Measurements from ENCODE around the gene ANKRD40CL.

ANKRD40CL gene

GRCh38 chr17:50785946-50786570 is 18.7 kb upstream of the ANKRD40CL start:
- DNase-seq, result no peak

DNA sequence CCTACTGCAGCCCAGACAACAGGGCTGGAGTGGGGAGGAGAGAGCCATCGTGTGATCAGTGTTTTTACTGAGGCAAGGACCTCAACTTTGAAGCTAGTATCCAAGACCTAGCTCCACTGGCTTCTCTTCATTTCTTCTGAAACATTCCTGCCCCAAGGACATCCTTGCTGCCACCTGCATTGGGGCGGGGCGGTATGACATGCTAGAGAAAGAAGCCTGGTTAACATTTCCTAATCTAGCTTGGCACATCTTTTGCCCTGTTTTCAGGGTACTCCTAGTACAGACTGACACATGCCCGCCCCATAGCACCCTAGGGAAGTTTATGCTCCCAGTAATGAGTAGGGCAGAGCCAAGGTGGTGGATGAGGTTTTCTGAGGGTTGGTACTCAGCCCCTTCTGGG is 17.8 kb upstream of the ANKRD40CL start:
- no peak for DNase-seq

GRCh38 chr17:50783905-50784304 is 16.6 kb upstream of the ANKRD40CL start:
- DNase-seq, result no peak

GRCh38 chr17:50783193-50783660 is 15.9 kb upstream of the ANKRD40CL start:
- peak; percentile 49 for DNase-seq

DNA sequence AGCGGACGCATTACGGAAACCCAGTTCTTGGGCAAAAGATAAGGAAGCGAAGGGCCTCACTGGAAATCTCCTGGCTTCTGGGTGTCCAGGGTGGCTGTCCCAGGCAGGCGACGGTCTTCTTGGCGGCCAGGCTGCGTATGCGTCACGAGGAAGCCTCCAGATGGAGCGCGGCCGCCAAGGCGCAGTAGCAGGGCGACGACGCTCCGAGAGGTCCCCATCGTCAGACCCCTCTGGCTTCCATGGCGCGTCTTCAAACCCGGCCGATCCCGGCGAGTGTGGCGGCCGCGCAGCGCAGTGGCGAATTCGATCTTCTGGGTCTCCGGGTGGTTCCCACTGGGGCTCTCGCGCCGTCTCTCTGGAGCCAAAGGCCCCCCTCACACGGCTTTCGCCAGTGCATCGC is 13.8 kb upstream of the ANKRD40CL start:
- DNase-seq, result no peak

- DNase-seq, result no peak
Observed at GRCh38 chr17:50779747-50780353, 12.5 kb upstream of the ANKRD40CL start.

DNA sequence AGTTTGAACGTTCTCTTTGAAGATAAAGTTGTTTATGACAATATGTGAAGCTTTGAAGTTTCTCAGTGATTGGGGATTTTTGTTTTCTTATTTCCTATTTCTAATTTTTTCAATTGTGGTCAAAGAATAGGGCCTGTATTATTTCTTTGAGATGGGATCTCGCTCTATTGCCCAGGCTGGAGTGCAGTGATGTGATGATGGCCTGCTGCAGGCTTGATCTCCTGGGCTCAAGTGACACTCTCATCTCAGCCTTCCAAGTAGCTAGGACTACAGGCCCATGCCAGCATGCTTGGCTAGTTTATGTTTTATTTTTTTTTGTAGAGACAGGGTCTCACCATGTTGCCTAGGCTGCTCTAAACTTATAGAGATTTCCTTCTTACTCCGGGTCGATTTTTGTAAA is 11.7 kb upstream of the ANKRD40CL start:
- no peak for DNase-seq

GRCh38 chr17:50778471-50778870 is 11.2 kb upstream of the ANKRD40CL start:
- DNase-seq, result no peak

- DNase-seq, result no peak
Observed at GRCh38 chr17:50775926-50776325, 8.6 kb upstream of the ANKRD40CL start.

GRCh38 chr17:50774225-50774803 is 7.0 kb upstream of the ANKRD40CL start:
- no peak for DNase-seq

DNA sequence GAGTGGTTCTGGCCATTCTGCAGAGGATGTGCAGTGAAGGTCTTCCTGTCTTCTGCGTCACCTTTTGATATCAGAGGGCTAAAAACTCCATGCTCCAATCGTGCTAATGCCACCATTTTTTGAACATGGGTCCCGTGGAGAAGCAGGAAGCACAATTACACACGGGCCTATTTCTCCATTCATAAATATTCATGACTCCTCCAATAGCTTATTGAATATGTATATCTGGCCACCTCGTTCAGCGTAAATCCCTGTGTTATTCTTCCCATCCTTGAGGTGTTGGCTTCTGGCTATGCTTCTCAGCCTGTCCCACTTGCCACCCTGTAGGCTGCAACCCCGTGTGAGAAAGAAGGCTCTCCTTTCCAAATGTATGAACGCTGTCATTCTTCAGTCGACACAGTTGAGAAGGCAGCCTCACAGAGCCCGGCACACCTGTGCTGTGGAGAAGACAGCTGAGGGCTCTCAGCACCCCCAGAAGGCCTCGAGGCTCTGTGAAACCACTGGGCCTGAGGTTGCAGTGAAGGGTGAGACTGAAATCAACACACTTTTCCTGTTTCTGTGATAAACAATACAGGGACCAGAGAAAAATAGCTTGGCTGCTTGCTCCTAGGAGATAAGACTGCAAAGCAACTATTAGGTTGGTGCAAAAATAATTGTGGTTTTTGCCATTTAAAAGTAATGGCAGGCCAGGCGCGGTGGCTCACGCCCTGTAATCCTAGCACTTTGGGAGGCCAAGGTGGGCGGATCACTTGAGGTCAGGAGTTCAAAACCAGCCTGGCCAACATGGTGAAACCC is 4.9 kb upstream of the ANKRD40CL start:
- no peak for DNase-seq

GRCh38 chr17:50770346-50770745 is 3.0 kb upstream of the ANKRD40CL start:
- DNase-seq, result no peak

- DNase-seq, result no peak
Observed at GRCh38 chr17:50769884-50770283, 2.6 kb upstream of the ANKRD40CL start.

- no peak for DNase-seq
Observed at GRCh38 chr17:50768346-50768761, 1.0 kb upstream of the ANKRD40CL start.

GRCh38 chr17:50767030-50767429 is 288 bp downstream of the ANKRD40CL start:
- no peak for DNase-seq

- no peak for DNase-seq
Observed at GRCh38 chr17:50766222-50767023, 895 bp downstream of the ANKRD40CL start.

DNA sequence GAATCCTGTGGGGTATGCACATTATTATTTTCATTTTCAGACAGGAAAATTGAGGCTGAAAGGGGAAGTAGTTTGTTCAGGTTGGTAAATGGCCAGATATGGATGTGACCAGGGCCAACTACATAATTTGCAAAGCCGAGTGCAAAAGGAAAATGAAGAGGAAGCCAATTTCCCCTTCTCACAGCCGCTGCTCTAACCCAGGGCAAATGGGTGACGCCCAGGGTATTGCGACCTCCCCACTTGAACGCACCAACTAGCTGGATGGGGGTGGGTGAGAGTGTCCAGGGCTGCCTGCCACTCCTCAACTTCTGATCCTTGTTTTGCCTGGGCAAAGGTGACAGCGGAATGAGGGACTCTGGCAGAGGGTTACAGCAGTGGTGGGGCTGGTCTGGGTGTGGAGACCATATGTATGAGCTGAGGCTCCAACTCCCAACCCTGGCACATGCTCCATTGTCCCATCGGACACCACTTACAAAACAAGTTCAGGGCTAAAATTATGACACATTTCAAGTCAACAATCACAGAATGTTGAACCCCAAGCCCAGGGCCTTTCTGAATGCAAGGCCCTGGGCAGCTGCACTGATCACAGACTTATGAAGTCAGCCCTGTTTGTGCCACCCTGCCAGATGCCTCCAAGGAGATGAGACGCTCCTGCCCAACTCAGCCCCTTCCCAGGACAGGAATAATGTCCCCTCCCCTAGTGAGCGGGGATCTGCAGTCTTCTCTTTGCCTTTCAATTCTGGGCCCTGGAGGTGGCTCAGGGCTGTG is 1.7 kb downstream of the ANKRD40CL start:
- DNase-seq, result no peak

- DNase-seq, result no peak
Observed at GRCh38 chr17:50764734-50765149, 2.6 kb downstream of the ANKRD40CL start.

DNA sequence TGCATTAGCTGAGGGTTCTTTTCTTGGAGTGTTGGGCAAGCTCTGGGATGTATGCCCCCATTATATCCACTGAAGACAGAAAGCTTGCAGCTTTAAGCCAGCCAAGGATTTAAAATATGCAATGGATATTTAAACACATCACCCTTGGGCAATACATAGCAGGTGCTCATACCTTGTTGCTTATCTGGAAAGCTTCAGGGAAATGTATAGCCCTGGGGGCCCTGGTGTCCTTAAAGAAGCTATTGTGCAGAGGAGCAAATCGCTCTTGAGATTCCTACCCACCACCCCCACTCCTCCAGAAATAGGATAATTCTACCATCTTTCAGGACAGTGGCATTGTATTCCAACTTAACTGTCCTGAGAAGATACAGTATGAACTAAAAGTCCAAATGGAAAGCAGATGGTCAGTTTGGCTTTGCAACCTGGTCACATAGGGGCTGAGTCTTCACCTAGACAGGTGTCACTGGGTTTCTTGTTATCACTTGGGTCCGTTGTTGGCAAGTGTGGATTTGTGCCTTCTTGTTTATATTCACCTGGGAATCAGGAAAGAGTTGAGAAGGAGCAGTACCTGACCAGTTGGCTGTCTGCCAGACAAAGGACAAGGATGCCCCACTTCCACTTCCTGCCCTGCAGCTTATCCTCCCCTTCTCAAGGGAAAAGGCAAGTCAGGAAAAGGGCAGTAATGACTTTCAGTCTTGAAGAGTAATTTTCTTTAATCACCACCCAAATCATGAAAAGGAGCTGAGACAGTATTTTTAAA is 3.4 kb downstream of the ANKRD40CL start:
- DNase-seq, result no peak

DNA sequence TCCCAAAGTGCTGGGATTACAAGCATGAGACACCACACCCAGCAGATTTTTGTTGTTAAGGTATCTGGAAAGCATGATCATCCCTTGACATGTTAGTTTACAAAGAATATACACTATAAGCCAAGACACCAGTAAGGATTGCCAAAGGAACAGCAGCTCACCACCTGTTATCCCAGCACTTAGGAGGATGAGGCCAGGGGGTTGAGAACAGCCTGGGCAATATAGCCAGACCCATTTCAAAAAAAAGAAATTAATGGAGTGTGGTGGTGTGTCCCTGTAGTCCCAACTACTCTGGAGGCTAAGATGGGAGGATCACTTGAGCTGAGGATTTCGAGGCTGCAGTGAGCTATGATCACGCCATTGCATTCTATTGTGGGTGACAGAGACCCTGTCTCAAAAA is 5.1 kb downstream of the ANKRD40CL start:
- DNase-seq, result no peak

- DNase-seq, result no peak
Observed at GRCh38 chr17:50758989-50759544, 8.3 kb downstream of the ANKRD40CL start.
